Keratinocyte (primary cell): ENCODE results near the gene NRG4. TPM values are rescaled to one million over a fixed set of nuclear protein-coding genes. Genes with fewer than 3 reads are reported as not detected.
A peak's percentile ranks its signal among the peaks of the same experiment; 100 is the strongest.
"Not testable (repeated sequence)": the region's sequence is repeated elsewhere in the genome, so short reads cannot be mapped to it uniquely, and the experiment has no call there.

Experiments
- DNase-seq: peaks from one replicate; pipeline ENCODE4 v3.0.0-alpha.2; 2011; ENCODE audit warnings: low read depth, missing footprints, low spot score
- FAIRE-seq: peaks from 2 replicates; lab custom pipeline; 2011; peaks lifted over from hg19 to GRCh38; lab: Jason Lieb, UNC
- H2AFZ ChIP-seq: 2 replicates; pipeline ENCODE4 v1.6.0; 2012; ENCODE audit warnings: low read length, control low read depth, inconsistent platforms; ENCODE audit not compliant: control insufficient read depth
- H3K27ac ChIP-seq: 2 replicates; pipeline ENCODE4 v1.5.1; 2011; ENCODE audit warnings: low read length; ENCODE audit not compliant: control insufficient read depth, insufficient read depth
- H3K27me3 ChIP-seq: 3 replicates; pipeline ENCODE4 v1.6.0; 2011; ENCODE audit warnings: low read length; ENCODE audit not compliant: control insufficient read depth, insufficient read depth; ENCODE audit errors: extremely low read depth
- H3K36me3 ChIP-seq, 2 experiments: 2 replicates in 1 of 2; 3 replicates in 1 of 2; pipeline ENCODE4 v1.5.1; 2011; ENCODE audit warnings: low read length in 2 of 2, mild to moderate bottlenecking in 1 of 2; ENCODE audit not compliant: control insufficient read depth in 2 of 2, insufficient read depth in 2 of 2; ENCODE audit errors: extremely low read depth in 1 of 2
- H3K4me1 ChIP-seq: 3 replicates; pipeline ENCODE4 v1.5.1; 2011; ENCODE audit warnings: low read length; ENCODE audit not compliant: control insufficient read depth, insufficient read depth; ENCODE audit errors: extremely low read depth
- H3K4me2 ChIP-seq: 3 replicates; pipeline ENCODE4 v1.6.0; 2011; ENCODE audit warnings: low read depth, low read length; ENCODE audit not compliant: control insufficient read depth, insufficient read depth; ENCODE audit errors: extremely low read depth
- H3K4me3 ChIP-seq, 3 experiments: fragments of 200-600 bp in 1 of 3; sonication (generic) in 1 of 3; 2 replicates in 2 of 3; 3 replicates in 1 of 3; pipeline ENCODE4 v1.5.1; 2011 to 2016; ENCODE audit warnings: low read length in 3 of 3, mild to moderate bottlenecking in 3 of 3, control low read depth in 2 of 3, inconsistent platforms in 1 of 3, low read depth in 1 of 3, mixed read lengths in 1 of 3, mixed run types in 1 of 3, moderate library complexity in 1 of 3; ENCODE audit not compliant: control insufficient read depth in 2 of 3, insufficient read depth in 2 of 3; ENCODE audit errors: extremely low read depth in 1 of 3
- H3K79me2 ChIP-seq: 2 replicates; pipeline ENCODE4 v1.6.0; 2012; ENCODE audit warnings: low read length; ENCODE audit not compliant: control insufficient read depth, insufficient read depth
- H3K9ac ChIP-seq: 3 replicates; pipeline ENCODE4 v1.6.0; 2011; ENCODE audit warnings: low read length; ENCODE audit not compliant: control insufficient read depth, insufficient read depth; ENCODE audit errors: extremely low read depth
- H3K9me1 ChIP-seq: 3 replicates; pipeline ENCODE4 v1.6.0; 2011; ENCODE audit warnings: low read length; ENCODE audit not compliant: control insufficient read depth, insufficient read depth; ENCODE audit errors: extremely low read depth
- H3K9me3 ChIP-seq: 2 replicates; pipeline ENCODE4 v1.5.1; 2012; ENCODE audit warnings: low read depth, low read length; ENCODE audit not compliant: control insufficient read depth
- H4K20me1 ChIP-seq: 3 replicates; pipeline ENCODE4 v1.6.0; 2011; ENCODE audit warnings: low read length; ENCODE audit not compliant: control insufficient read depth, insufficient read depth; ENCODE audit errors: extremely low read depth
- CTCF ChIP-seq, 3 experiments: IDR thresholded peaks in 1 of 3; conservative IDR thresholded peaks in 1 of 3; optimal IDR thresholded peaks in 1 of 3; 2 replicates in 2 of 3; 3 replicates in 1 of 3; pipeline versions ENCODE3 to v1.5.1; 2011; ENCODE audit warnings: low read length in 3 of 3, mild to moderate bottlenecking in 3 of 3, moderate library complexity in 2 of 3, control low read depth in 1 of 3, inconsistent platforms in 1 of 3; ENCODE audit not compliant: insufficient read depth in 2 of 3; ENCODE audit errors: extremely low read depth in 1 of 3
- EZH2 ChIP-seq: IDR thresholded peaks from one replicate; pipeline ENCODE4 v1.6.1; 2012; ENCODE audit warnings: inconsistent platforms, mild to moderate bottlenecking, low read length, moderate library complexity
- dilution Hi-C: fragments of 300-500 bp; cut with MboI; formaldehyde crosslinking; loops from one replicate; pipeline ENCODE4 v1.7.0; 2020; ENCODE audit warnings: low sequenced_read_pairs; ENCODE audit not compliant: extremely low pct_ligation_motif_present
- polyA plus RNA-seq, 5 experiments: library from polyadenylated mRNA; depleted of rRNA in 3 of 5; stranded (reverse) in 3 of 5; stranded (forward) in 1 of 5; unstranded in 1 of 5; fragments of >200 nt; gene quantifications; 1 replicate in 1 of 5; 2 replicates in 3 of 5; 3 replicates in 1 of 5; pipeline versions ENCODE4 v1.2.1 to v1.2.3, GENCODE V29; 2011 to 2012; ENCODE audit warnings: missing spikeins in 2 of 5, low read depth in 1 of 5, low replicate concordance in 1 of 5

NRG4 gene
- polyA plus RNA-seq, 1 donor (not counting 4 experiments of a cell fraction or from before 2014, with no cell fraction given) = 0.96 TPM

- TF ChIP-seq CTCF (optimal IDR thresholded peaks at IDR 0.05 in 1 of 3, IDR thresholded peaks at IDR 0.05 in 1 of 3, conservative IDR thresholded peaks at IDR 0.05 in 1 of 3; ENCODE audit: extremely low read depth in 1 of 3, insufficient read depth in 2 of 3, low read length in 3 of 3) = no peak
- TF ChIP-seq EZH2 = no peak
- H3K4me3 ChIP-seq = no peak overlapping the region
- no peak overlapping the region for H3K27ac ChIP-seq
- H3K9ac ChIP-seq = no peak overlapping the region
- H3K36me3 ChIP-seq = no peaks in the 10 kb centered on the region
- no peaks in the 10 kb centered on the region for H3K9me1 ChIP-seq
- no peak overlapping the region for H3K4me2 ChIP-seq
- FAIRE-seq (peak; percentile 39), DNase-seq (no peak)
- dilution Hi-C loops = no loop called here
- H3K79me2 ChIP-seq = no peaks in the 10 kb centered on the region
- no peaks in the 10 kb centered on the region for H3K4me1 ChIP-seq
- H2AFZ ChIP-seq = no peak overlapping the region
- no peaks in the 10 kb centered on the region for H3K9me3 ChIP-seq
- no peaks in the 10 kb centered on the region for H4K20me1 ChIP-seq
- H3K27me3 ChIP-seq = no peaks in the 10 kb centered on the region
Measured at GRCh38 chr15:75981149-75981815, 30.9 kb downstream of the NRG4 start.

- FAIRE-seq, H3K9me1 ChIP-seq, dilution Hi-C loops, H3K4me1 ChIP-seq, H3K36me3 ChIP-seq, H3K4me2 ChIP-seq, H3K79me2 ChIP-seq, H4K20me1 ChIP-seq, H3K9ac ChIP-seq, H3K27me3 ChIP-seq, H2AFZ ChIP-seq, H3K4me3 ChIP-seq, H3K27ac ChIP-seq, H3K9me3 ChIP-seq, DNase-seq: not testable (repeated sequence)
Measured at GRCh38 chr15:75976766-75977165, 35.5 kb downstream of the NRG4 start.

- H3K27me3 ChIP-seq = no peaks in the 10 kb centered on the region
- H3K79me2 ChIP-seq = no peaks in the 10 kb centered on the region
- no peak overlapping the region for H3K9ac ChIP-seq
- H2AFZ ChIP-seq = no peak overlapping the region
- TF ChIP-seq EZH2 (no peak), CTCF (optimal IDR thresholded peaks at IDR 0.05 in 1 of 3, IDR thresholded peaks at IDR 0.05 in 1 of 3, conservative IDR thresholded peaks at IDR 0.05 in 1 of 3; ENCODE audit: extremely low read depth in 1 of 3, insufficient read depth in 2 of 3, low read length in 3 of 3) (no peak)
- DNase-seq (no peak), FAIRE-seq (peak; percentile 26)
- no peak overlapping the region for H3K4me3 ChIP-seq
- H3K9me3 ChIP-seq = no peaks in the 10 kb centered on the region
- H3K9me1 ChIP-seq = no peaks in the 10 kb centered on the region
- H3K36me3 ChIP-seq = no peaks in the 10 kb centered on the region
- H4K20me1 ChIP-seq = no peaks in the 10 kb centered on the region
- no peaks in the 10 kb centered on the region for H3K4me1 ChIP-seq
- dilution Hi-C loops = no loop called here
- H3K27ac ChIP-seq = no peak overlapping the region
- no peak overlapping the region for H3K4me2 ChIP-seq
Measured at GRCh38 chr15:75966073-75966472, 46.2 kb downstream of the NRG4 start.
